GM18861 (cell line): ENCODE data around the gene NELFA.

ENCODE experiments used
- ATAC-seq: cut with Tn5 transposase; IDR thresholded peaks from one replicate; pipeline ENCODE4 v1.9.1; 2021; ENCODE audit not compliant: unreplicated experiment

Gene NELFA

DNA sequence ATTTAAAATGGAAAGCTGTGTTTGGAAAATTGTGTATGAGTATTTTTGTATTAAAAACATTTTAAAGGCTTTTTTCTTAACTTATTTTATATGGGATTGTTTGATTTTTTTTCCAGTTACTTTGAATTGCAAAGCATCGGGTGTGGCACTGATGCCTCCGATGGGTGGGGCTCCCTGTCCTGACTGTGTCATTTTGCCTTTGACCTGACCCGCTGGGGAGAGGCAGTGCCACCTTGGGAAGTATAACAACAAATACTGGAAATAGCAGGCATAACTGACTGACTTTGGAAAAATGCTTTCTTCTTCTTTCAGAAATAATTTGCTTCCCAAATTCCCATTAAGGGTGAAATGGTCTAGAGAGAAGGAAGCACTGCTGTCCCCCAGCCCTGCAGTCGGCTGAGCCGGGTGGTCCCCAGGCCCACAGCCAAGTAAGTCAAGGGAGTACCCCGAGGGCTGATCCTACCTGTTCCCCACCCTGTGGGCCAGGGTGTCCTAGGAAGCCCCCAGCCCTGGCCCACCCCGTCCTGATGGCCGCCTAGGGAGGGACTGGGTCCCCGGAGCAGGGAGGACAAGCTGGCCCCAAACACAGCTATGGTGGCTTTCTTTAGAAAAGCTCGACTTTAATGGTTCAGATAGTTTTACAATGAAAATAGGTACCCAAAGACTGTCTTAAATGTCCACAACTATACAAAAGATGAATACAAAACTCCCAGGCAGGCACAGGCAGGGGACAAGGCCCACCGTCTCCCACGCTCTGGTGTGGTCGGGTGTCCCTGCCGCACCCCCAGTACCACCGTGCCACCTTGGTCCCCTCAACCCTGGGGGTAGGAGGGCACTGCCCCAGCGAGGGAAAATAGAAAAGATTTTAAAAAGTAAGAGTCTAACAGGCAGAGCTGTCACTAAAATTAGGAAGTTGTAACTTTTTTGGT lies 26.4 kb downstream of the NELFA start:
- no peak for ATAC-seq

- ATAC-seq, result no peak
Observed at GRCh38 chr4:1981251-1982058, 27.3 kb downstream of the NELFA start.

- ATAC-seq, result no peak
Observed at GRCh38 chr4:1980561-1981041, 28.2 kb downstream of the NELFA start.

DNA sequence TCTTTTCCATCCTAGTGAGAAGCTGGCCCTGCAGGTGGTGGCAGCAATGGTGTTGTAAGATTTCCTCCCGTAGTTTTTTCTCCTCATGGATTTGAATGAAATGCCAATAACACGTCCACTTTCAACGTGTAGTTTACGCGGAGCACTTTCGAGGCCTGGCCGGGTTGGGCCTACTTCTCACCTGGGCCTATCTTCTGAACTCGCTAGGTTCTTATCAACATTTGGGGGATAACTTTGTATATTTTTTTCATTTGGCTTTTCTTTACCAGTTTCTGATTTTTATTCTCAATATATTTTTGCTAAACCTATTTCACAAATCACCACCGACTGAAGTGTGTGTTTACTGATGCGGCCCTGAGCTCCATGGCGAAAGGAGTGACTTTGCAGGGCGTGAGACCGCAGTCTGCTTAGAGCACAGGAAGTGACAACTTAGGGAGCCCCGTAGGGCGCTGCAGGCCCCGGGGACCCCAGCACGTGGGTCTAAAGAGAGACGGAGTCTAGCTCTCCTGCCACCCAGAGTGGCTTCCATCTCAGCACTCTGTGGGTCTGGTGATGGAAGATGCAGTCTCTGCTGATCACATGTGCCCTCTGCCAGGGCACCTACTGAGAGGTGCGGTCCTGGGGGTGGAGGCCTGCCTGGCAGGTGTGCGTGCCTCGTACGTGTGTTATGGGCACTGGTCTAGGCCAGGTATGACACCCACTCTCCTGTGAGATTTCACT lies 29.1 kb downstream of the NELFA start:
- ATAC-seq, result no peak

GRCh38 chr4:1978741-1979476 lies 29.9 kb downstream of the NELFA start:
- no peak for ATAC-seq

DNA sequence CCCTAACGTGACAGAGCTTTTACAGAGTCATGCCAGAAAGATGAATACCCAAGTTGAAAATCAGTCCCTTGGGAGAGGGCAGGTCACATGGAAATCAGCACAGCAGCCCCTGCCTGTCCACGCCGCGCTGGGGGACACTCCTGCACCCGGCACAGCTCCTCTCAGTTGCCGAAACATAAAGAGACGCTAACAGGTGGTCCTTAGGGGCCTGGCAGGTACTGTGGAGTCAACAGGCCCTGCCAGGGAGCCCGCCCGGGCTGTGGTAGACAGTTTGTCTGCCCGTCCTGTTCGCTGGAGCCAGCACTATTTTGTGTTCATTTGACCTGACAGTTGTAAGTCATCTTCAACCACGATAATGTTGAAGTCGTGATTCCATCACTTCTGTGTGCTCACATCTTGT lies 30.5 kb downstream of the NELFA start:
- no peak for ATAC-seq

DNA sequence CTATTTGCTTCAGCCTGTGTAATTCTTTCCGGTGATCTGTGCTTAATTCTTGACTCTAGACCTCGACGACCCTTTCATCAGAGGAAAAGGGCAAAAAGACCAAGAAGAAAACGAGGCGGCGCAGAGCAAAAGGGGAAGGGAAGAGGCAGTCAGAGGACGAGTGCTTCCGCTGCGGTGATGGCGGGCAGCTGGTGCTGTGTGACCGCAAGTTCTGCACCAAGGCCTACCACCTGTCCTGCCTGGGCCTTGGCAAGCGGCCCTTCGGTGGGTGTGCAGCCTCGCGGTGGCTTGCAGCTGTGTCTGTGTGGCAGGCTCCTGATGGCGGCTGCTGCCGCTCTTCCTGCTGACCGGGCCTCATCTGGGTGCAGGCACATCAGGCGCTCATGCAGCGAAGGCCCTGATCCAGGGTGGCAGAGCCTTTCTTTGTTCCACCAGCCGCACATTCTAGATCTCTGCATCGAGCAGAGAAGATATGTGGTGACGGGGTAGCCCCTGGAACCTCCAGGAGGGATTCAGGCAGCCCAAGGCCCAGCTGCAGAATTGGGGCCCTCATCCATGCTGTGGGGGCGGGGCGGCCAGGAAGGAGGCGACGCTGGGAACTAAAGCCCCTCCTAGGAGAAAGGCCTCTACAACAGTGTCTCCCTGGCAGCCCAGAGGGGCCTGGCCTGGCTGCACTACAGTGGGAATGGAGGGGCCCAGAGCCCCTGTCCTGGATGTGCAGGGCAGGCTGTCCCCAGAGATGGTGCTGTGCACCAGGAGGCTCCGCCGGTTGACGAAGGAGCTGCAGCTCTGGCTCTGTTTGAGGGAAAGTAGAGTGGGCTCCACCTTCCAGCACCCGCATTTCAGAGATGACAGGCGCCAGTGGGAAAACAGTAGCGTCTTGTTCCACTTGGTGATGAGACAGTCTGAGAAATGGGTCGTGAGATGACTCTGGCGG lies 32.1 kb downstream of the NELFA start:
- no peak for ATAC-seq

GRCh38 chr4:1975880-1976279 lies 32.9 kb downstream of the NELFA start:
- ATAC-seq, result no peak

GRCh38 chr4:1975391-1975801 lies 33.4 kb downstream of the NELFA start:
- ATAC-seq, result no peak

DNA sequence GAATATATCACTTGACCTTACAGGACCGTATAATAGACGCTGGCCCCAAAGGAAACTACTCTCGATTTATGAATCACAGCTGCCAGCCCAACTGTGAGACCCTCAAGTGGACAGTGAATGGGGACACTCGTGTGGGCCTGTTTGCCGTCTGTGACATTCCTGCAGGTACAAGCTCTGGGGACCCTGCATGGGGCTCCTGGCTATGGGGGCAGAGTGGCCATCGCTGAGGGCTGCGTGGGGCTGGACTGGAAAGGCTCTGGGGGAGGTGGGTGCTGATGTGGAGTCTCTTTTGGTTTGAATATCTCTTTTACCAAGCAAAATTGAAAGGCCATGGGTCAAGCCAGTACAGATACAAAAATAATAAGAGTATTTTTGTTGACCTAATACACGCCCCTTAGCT lies 33.9 kb downstream of the NELFA start:
- no peak for ATAC-seq

DNA sequence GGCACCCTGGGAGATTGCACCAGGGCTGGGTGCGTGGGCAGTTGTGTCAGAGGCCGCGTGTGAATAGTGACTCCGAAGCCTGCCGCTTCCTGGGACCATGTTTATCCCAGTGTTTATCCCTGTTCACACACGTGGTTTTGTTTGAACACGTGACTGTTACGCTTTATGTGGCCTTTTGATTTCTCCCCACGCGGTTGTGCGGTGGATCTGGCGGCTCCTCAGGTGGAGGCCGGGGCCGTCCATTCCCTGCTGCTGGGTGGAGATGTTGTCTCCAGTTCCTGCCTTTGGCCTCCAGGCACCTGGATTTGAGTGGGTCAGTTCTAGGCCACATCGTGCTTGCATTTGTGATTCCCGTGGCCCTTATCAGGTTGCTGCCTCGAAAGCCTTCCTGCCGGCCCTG lies 35.1 kb downstream of the NELFA start:
- ATAC-seq, result no peak

DNA sequence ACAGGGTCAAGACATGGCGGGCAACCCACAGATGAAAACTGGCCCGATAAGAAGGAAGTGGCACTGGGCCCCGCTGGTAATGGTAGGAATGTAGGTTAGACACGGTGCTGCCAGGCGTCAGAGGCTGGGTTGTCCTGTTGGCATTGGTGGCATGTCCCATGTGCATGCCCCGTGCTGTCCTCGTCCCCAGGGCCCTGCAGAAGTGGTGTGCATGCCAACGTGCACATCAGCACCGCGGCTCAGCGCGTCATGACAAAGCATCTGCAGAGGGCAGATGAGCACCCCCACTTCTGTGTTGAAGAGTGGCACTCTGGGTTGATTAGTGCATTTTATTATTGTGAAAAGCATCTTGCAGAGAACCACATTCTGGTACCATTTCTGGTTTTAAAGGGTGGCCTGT lies 35.6 kb downstream of the NELFA start:
- no peak for ATAC-seq

- no peak for ATAC-seq
Observed at GRCh38 chr4:1972414-1972813, 36.4 kb downstream of the NELFA start.

DNA sequence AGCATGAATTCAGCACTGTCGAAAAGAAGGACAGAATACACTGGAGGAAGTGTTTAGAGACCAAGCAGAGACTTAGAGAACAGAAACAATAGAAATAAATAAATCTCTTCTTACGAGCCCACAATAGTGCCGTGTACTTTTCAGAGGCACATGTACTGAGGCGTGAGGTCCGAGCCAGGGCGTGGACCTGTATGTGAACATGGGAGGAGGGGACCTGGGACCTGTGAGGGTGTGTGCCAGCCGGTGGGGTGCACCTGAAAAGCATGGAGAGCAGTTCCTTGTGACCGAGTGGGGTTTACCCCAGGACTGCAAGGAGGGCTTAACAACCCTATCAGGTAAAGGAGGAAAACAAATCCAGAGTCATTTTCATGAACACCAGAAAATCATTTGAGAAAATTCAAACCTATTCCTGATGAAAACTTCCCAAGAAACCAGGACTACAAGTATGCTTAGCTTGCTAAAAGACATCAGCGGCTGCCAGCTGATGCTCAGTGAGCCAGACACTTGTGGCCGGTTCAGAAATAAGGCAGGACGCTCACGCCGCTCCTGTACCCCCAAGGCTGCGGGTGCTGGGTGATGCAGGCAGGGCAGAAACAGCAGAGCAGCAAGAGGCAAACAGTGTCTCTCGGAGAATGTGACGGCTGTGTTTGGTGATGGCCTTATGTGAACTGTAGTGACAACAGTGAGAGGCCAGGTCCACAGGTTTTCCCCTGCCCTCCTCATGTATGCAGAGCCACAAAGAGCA lies 37.1 kb downstream of the NELFA start:
- ATAC-seq, result no peak

DNA sequence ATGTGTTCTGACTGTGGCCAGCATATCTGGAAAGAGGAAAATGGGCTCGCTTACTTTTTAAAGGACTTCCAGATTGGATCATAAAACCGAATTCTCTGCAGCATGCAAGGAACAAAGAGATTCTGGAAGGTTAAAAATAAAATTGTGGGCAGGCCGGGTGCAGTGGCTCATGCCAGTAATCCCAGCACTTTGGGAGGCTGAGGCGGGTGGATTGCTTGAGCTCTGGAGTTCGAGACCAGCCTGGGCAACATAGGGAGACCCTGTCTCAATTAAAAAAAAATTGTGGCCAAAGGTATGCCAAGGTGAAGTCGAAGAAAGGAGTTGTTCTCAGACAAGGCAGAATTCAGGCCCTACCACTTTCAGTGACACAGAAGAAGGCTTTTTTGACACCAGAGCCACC lies 37.8 kb downstream of the NELFA start:
- ATAC-seq, result no peak

DNA sequence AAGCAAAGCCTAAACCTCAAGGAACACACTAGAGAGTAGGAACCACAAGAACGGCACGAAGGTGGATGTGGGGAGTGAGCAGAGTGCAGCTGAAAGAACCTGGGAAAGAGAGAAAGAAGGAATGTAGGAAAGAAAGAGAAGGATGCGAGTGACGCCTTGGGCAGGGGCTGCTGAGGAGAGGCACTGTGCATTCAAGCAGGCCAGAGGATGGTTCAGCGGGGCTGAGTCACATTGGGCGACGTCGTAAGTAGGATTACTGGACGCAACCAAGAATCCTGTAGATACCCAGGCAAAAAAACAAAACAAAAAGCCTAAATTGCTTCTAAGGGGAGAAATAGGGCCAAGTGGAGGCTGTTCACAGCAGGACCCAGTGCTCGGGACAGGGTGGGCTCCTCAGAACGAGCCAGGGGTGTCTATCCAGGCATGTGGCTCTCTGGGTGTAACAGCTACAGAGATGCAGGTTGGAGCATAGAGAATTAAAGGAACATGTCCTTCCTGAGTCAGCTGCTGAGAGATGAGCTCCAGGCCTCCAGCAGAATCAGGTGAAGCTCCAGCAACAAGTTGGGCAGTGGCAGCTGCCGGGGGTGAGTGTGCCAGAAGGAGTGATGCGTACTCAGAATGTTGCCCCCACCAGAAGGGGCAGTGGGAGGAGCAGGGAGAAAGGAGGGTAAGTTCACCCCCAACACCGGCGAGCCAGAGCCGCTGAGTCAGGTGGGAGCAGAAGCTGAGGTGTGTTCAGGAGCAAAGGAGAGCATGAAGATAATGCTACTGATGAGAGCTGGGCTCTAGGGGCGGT lies 38.6 kb downstream of the NELFA start:
- no peak for ATAC-seq

GRCh38 chr4:1968686-1969295 lies 40.0 kb downstream of the NELFA start:
- ATAC-seq, result no peak
